Urinary bladder (tissue), 4 donors: Measurements from ENCODE around the gene LDLRAD3. TPM values are rescaled to one million over a fixed set of nuclear protein-coding genes. Genes with fewer than 3 reads are reported as not detected.

Source experiments
- DNase-seq: peaks from one replicate; pipeline ENCODE4 v3.0.0-alpha.2; 2015; ENCODE audit errors: extremely low spot score
- H3K27ac ChIP-seq: one replicate; pipeline ENCODE4 v1.5.1; 2013; ENCODE audit warnings: low read depth, mild to moderate bottlenecking, moderate library complexity
- H3K36me3 ChIP-seq: one replicate; pipeline ENCODE4 v1.6.1; 2013; ENCODE audit warnings: mild to moderate bottlenecking, moderate library complexity; ENCODE audit not compliant: insufficient read depth
- H3K4me1 ChIP-seq: one replicate; pipeline ENCODE4 v1.6.1; 2013; ENCODE audit warnings: mild to moderate bottlenecking, moderate library complexity; ENCODE audit not compliant: insufficient read depth
- H3K4me3 ChIP-seq: one replicate; pipeline ENCODE4 v1.5.1; 2013; ENCODE audit warnings: low read depth, low read length
- WGBS: extraction: QIAGEN DNeasy Blood & Tissue Kit; methylation state at CpG from one replicate; pipeline ENCODE4 v1.1.7; 2013; 5-methylcytosine and 5-hydroxymethylcytosine counted together
- polyA plus RNA-seq: library from polyadenylated mRNA; stranded (reverse); fragments of 200-250 nt; gene quantifications from one replicate; pipeline ENCODE4 v1.2.3, GENCODE V29; 2013
- total RNA-seq: library from RNA; depleted of rRNA; stranded (reverse); fragments of >200 nt; gene quantifications from one replicate; pipeline ENCODE4 v1.2.3, GENCODE V29; 2014
- donor health status: healthy with polysubstance abuse.
- donor health status: healthy.

The LDLRAD3 gene
- total and polyA plus RNA-seq, 2 donors, result 7.2 to 13.8 TPM

GRCh38 chr11:36048496-36049247, 104.8 kb downstream of the LDLRAD3 start:
- Histone ChIP-seq H3K36me3 (no peaks in the 10 kb centered on the region), H3K4me3 (no peak overlapping the region), H3K27ac (no peak overlapping the region), H3K4me1 (no peaks in the 10 kb centered on the region)
- DNase-seq, result no peak
- WGBS, result 85% methylated on average over 5 of the region's 5 CpGs

- Histone ChIP-seq H3K4me1 (no peaks in the 10 kb centered on the region), H3K27ac (no peak overlapping the region), H3K36me3 (no peaks in the 10 kb centered on the region), H3K4me3 (no peak overlapping the region)
- WGBS, result 89% methylated on average over 8 of the region's 8 CpGs
- no peak for DNase-seq
Observed at GRCh38 chr11:36051235-36052144, 107.6 kb downstream of the LDLRAD3 start.

GRCh38 chr11:36053281-36053680, 109.4 kb downstream of the LDLRAD3 start:
- 95% methylated on average over 5 of the region's 5 CpGs for WGBS
- Histone ChIP-seq H3K27ac (no peak overlapping the region), H3K4me1 (no peaks in the 10 kb centered on the region), H3K36me3 (no peaks in the 10 kb centered on the region), H3K4me3 (no peak overlapping the region)
- no peak for DNase-seq

- no peak for DNase-seq
- no peak overlapping the region for H3K27ac ChIP-seq
- no peaks in the 10 kb centered on the region for H3K36me3 ChIP-seq
- H3K4me1 ChIP-seq, result no peaks in the 10 kb centered on the region
- no peak overlapping the region for H3K4me3 ChIP-seq
- WGBS, result 66% methylated on average over 3 of the region's 3 CpGs
Observed at GRCh38 chr11:36053862-36054261, 110.0 kb downstream of the LDLRAD3 start.

- Histone ChIP-seq H3K4me3 (no peak overlapping the region), H3K4me1 (no peaks in the 10 kb centered on the region), H3K27ac (no peak overlapping the region), H3K36me3 (no peaks in the 10 kb centered on the region)
- 89% methylated on average over 1 of the region's 1 CpG for WGBS
- no peak for DNase-seq
Observed at GRCh38 chr11:36054628-36055027, 110.8 kb downstream of the LDLRAD3 start.

GRCh38 chr11:36056160-36056751, 112.4 kb downstream of the LDLRAD3 start:
- H3K36me3 ChIP-seq, result no peaks in the 10 kb centered on the region
- WGBS, result 92% methylated on average over 8 of the region's 8 CpGs
- DNase-seq, result no peak
- H3K4me3 ChIP-seq, result no peak overlapping the region
- H3K27ac ChIP-seq, result no peak overlapping the region
- H3K4me1 ChIP-seq, result no peaks in the 10 kb centered on the region

GRCh38 chr11:36057379-36058042, 113.6 kb downstream of the LDLRAD3 start:
- no peaks in the 10 kb centered on the region for H3K36me3 ChIP-seq
- H3K4me1 ChIP-seq, result no peaks in the 10 kb centered on the region
- H3K27ac ChIP-seq, result no peak overlapping the region
- WGBS, result 83% methylated on average over 9 of the region's 9 CpGs
- no peak for DNase-seq
- no peak overlapping the region for H3K4me3 ChIP-seq

GRCh38 chr11:36059660-36060059, 115.8 kb downstream of the LDLRAD3 start:
- 97% methylated on average over 4 of the region's 4 CpGs for WGBS
- H3K36me3 ChIP-seq, result no peaks in the 10 kb centered on the region
- H3K27ac ChIP-seq, result no peak overlapping the region
- H3K4me1 ChIP-seq, result no peaks in the 10 kb centered on the region
- H3K4me3 ChIP-seq, result no peak overlapping the region
- no peak for DNase-seq

GRCh38 chr11:36060926-36061325, 117.1 kb downstream of the LDLRAD3 start:
- no peak for DNase-seq
- Histone ChIP-seq H3K27ac (no peak overlapping the region), H3K36me3 (no peaks in the 10 kb centered on the region), H3K4me1 (no peaks in the 10 kb centered on the region), H3K4me3 (no peak overlapping the region)
- WGBS, result 82% methylated on average over 7 of the region's 7 CpGs

- 77% methylated on average over 2 of the region's 2 CpGs for WGBS
- no peaks in the 10 kb centered on the region for H3K4me1 ChIP-seq
- no peaks in the 10 kb centered on the region for H3K36me3 ChIP-seq
- DNase-seq, result no peak
- H3K27ac ChIP-seq, result no peak overlapping the region
- no peak overlapping the region for H3K4me3 ChIP-seq
Observed at GRCh38 chr11:36061471-36061870, 117.6 kb downstream of the LDLRAD3 start.

- DNase-seq, result no peak
- no peak overlapping the region for H3K4me3 ChIP-seq
- H3K27ac ChIP-seq, result no peak overlapping the region
- H3K4me1 ChIP-seq, result no peaks in the 10 kb centered on the region
- WGBS, result 73% methylated on average over 3 of the region's 3 CpGs
- no peaks in the 10 kb centered on the region for H3K36me3 ChIP-seq
Observed at GRCh38 chr11:36062796-36063365, 119.0 kb downstream of the LDLRAD3 start.

GRCh38 chr11:36065436-36065835, 121.6 kb downstream of the LDLRAD3 start:
- H3K27ac ChIP-seq, result no peak overlapping the region
- 82% methylated on average over 2 of the region's 2 CpGs for WGBS
- H3K4me3 ChIP-seq, result no peak overlapping the region
- no peaks in the 10 kb centered on the region for H3K36me3 ChIP-seq
- no peaks in the 10 kb centered on the region for H3K4me1 ChIP-seq
- DNase-seq, result no peak

GRCh38 chr11:36066891-36067290, 123.0 kb downstream of the LDLRAD3 start:
- 82% methylated on average over 4 of the region's 4 CpGs for WGBS
- DNase-seq, result no peak
- Histone ChIP-seq H3K27ac (no peak overlapping the region), H3K4me3 (no peak overlapping the region), H3K4me1 (no peaks in the 10 kb centered on the region), H3K36me3 (no peaks in the 10 kb centered on the region)
